NK-92 treated with Interleukin-12 subunit alpha and Interleukin-12 subunit beta, amount 100 ng/mL, for 24 hours (cell line): ENCODE data around the gene KIFC1.
A peak's percentile ranks its signal among the peaks of the same experiment; 100 is the strongest.
"Not testable (repeated sequence)": the region's sequence is repeated elsewhere in the genome, so short reads cannot be mapped to it uniquely, and the experiment has no call there.

ENCODE experiments used
- DNase-seq: peaks from one replicate; lab custom pipeline; 2025; lab: John Stamatoyannopoulos, UW

Gene KIFC1

DNA sequence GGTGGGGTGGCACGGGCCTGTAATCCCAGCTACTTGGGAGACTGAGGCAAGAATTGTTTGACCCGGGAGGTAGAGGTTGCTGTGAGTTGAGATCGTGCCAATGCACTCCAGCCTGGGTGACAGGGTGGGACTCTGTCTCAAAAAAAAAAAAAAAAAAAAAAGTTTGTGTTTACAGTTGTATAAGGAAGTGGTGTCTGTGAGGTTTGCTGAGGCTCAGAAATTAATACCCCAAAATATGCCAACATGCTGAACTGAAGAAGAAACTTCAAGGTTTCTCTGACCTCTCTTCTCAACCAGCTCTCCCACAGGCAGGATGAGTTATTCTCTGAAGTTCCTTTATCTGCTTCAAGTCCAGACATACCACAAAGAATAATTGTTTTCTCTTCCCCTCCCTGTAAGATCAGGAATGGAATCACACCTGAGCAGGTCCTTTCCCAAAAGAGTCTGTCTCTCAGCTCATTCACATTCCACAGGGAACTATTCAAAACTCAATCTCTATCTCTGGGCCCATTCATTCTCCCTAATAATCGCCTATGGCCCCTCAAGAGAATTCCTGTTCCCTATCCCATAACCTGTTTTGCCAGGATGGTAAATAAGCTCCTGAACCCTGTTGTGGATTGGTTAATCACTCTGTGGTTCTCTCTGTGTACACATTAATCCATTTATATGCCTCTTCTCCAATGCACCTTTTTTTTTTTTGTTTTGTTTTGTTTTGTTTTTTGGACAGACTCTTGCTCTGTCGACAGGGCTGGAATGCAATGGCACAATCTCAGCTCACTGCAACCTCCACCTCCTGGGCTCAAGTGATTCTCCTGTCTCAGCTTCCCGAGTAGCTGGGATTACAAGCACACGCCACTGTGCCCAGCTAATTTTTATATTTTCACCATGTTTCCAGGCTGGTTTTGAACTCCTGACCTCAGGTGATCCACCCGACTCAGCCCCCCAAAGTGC, 17.4 kb upstream of the KIFC1 start:
- no peak for DNase-seq

DNA sequence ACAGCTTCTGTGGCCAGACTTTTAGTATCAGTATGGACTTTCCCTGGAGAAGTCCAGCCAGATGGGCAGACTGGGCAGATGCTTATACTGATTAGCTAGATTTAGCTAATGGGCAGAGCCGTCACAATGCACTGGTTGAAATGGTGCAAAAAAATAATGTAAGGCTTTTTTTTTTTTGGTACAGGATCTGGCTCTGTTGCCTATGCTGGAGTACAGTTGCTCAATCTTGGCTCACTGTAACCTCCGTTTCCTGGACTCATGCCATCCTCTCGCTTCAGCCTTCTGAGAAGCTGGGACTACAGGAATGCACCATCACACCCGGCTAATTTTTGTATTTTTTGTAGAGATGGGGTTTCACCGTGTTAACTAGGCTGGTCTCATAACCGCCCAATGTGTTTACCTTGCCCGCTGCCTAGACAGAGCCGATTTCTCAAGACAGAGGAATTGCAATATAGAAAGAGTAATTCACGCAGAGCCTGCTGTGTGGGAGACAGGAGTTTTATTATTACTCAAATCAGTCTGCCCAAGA, 16.4 kb upstream of the KIFC1 start:
- DNase-seq: no peak

DNA sequence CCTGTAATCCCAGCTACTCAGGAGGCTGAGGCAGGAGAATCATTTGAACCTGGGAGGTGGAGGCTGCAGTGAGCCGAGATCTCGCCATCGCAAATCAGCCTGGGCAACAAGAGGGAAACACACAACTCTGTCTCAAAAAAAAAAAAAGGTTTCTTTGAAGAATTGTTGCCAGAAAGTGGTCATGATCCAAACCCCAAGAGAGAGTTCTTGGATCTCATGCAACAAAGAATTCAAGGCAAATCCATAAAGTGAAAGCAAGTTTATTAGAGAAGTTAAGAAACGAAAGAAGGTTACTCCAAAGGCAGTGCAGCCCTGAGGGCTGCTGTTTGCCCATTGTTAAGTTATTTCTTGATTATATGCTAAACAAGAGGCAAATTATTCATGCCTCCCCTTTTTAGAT, 14.5 kb upstream of the KIFC1 start:
- no peak for DNase-seq

DNA sequence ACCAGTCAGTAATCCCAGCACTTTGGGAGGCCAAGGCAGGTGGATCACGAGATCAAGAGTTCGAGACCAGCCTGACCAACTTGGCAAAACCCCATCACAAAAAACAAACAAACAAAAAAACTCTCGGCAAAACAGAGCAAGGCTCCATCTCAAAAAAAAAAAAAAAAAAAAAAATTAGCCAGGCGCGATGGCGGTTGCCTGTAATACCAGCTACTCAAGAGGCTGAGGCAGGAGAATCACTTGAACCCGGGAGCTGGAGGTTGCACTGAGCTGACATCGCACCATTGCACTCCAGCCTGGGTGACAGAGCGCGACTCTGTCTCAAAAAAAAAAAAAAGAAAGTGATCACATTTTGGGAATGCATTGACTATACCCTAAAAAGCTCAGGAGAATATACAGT, 12.4 kb upstream of the KIFC1 start:
- DNase-seq: not testable (repeated sequence)

DNA sequence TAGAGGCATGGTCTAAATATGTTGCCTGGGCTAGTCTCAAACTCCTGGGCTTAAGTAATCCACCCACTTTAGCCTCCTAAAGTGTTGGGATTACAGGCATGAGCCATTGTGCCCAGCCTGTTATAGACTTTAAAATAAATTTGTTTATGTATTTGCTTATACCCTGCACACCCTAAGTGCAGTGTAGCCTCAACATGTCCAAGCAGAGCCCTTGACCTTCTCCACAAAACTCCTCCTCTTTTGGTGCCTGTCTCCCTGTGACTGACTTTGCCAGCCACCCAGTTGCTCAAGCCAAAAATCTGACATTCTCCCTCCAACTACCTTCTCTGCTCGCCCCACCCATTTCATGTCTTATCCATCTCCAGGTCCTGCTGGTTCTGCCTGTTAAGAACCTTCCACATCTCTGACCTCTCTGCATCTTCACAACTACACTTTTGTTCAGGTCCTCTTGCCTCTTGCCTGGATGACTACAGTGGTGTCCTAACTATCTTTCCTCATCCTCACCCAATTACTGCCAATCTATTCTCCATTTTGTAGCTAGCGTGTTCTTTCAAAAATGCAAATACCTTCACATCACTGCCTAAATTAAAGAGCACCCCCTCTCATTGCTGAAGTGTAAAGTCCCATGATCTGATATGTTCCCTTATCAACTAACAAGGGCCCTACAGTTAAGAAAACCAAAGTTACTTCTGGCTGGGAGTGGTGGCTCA, 11.2 kb upstream of the KIFC1 start:
- no peak for DNase-seq

DNA sequence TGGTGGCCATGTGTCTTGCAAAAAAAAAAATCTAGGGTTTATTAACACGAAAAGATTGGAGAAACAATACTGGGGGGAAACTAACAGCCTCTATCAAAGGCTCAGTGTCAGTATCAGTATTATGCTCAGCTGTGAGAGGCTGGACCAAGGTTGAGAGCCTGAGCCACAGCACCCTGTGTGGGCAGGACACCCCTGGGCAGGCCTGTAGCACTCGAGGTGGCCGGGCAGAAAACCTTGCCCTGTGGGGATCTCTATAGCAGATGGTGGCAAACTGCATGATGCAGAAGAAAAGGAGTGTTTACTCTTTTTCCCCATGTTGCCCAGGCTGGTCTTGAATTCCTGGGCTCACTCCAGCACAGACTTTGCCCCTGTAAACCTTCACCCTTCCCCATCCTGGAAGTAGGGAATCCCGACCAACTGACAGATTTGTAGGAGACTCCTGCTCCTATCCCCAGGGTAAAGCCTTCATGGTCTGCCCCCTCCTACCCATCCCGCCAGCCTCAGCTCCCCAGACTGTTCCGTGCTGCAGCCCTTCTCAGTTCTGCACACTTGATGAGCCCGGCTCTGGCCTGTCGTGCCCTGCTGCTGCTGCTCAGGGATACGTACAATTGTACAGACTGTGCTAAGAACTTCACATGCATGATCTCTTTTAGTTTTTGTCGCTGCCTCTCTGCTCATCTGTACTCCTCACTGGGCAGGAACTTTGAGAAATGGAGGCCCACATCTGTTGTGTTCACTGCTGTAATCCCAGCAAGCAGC, 8.0 kb upstream of the KIFC1 start:
- DNase-seq: no peak

DNA sequence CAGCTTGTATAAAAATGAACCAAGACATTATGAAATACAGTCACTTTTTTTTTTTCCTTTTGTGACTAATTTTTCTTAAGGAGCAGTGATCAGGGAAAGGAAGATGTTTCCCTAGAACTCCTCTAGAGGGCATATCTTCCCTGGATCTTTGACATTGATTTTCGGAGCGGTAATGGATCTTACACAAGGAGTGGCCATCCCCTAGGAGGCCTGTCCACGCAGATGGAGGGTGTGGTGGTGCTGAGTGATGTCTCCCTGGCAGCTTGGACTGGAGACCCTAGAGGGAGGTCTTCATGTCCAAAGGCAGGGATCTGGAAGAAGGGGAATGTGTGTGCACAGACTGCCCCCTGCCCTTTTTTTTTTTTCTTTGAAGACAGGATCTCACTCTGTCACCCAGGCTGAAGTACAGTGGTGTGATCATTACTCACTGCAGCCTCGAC, 7.0 kb upstream of the KIFC1 start:
- no peak for DNase-seq

DNA sequence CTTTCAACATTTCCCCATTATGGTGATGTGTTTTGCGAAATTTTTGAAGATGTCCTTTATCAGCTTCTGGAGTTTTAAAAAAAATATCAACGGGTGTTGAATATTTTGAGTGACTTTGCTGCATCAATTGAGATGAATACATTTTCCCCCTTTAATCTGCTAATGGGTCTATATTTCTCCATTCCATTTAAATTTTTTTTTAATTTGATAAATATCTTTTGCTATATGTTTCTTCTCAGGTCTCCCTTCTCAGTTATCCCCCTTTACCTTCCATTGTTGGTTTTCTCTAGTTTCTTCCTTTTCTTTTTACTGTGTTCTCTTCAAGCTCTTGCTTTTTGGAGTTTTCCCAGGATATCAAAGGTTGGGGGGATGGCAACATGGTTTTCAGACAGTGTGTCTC, 1.4 kb upstream of the KIFC1 start:
- DNase-seq: no peak

DNA sequence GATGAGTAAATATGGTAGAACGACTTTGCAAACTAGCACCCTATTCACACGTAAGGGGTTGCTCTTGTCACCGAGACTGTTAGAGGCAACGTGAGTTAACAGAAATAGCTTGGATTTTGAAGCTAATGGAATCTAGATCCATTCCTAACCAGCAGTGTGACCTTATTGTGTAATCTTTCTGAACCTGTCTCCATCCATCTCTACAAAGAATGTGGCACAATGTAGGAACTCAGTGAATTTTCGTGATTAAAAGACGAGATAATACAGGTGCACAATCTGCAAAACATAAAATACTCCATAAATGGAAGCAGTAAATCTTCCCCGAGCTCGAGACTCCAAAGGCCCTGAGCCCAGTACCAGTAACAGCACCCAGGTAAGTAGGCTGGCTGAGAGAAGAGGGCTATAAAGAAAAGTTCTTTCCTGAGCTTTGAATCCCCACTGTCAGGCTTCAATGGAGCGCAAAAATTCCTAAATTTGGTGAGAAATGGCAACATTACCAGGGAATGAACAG, 801 bp upstream of the KIFC1 start:
- no peak for DNase-seq

DNA sequence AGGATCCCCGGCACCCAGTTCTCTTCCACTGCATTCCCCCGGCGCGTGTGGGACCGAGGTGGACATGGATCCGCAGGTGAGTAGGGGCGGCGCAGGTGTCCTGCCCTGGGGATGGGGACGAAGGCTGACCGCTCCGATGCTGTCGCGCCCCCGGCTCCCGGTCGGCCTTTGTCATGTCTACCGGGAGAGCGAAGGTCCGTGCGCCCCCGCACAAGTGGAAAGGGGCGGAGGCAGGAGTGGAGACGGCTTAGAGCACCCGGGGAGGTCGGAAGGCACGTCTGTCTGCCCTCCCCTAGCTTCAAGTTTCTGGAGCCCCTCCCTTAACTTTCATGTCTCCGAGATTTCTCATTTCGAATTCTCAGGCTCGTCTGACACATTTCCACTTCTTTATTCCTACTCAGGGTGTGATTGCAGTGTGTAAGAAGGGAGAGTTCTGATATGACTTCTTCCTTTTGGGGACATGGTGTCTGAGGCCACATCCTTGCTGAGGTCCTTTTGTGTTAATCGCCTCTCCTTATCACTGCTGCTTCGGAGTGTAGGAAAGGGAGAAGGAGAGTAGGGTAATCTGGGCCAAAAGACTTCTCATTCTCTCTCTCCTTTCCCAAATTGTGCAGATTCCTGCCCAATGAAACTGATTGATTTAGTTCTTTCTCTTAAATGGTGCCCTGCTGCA, 435 bp downstream of the KIFC1 start:
- DNase-seq: no peak

DNA sequence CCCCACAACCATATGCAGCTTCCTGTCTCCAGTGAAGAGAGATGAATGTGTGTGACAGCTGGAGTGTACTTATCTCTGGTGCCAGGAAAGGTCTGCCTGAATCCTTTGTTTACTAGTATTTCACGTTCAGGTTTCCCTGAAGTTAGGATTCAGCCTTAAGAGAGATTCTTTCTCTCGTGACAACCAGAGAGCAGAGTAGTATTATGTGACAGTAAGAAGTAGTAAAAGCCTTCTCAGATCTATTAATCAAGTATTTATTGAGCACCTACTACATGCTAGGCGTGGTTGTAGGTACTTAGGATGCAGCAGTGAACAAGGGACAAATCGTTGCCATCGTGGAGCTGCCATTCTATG, 949 bp downstream of the KIFC1 start:
- no peak for DNase-seq

DNA sequence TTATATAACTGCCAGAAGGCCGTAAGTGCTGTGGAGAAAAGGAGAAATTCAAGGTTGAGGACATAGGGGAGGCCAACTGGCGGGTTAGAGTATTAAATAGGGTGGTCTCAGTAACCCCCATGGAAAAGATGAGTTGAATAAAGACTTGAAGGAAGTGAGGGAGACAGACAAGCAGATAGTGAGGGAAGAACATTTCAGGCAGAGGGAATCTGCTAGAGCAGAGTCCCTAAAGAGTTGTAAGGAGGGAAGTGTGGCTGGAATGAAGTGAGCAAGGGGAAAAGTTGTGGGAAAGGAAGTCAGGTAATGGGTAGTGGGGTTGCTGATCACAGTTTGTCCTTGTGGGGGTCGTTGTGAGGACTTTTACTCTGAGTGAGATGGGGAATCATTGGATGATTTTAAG, 1.4 kb downstream of the KIFC1 start:
- no peak for DNase-seq

DNA sequence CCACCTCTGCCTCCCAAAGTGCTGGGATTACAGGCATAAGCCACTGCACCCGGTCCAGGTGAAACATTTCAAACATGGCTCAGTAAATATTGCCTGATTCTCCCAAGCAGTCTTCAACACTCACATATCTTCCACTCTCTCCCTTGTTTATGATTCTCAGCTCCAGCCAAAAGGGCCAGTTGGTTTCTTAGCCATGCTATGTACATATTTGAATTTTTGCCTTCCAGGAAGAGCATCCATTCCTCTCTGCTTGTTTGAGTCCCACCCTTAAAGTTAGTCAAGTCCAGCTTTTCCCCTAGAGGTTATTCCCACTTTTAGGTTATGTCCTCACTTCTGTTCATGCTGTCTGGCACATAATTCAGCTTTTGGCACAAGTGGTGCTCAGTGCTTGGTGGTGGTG, 5.9 kb downstream of the KIFC1 start:
- no peak for DNase-seq

DNA sequence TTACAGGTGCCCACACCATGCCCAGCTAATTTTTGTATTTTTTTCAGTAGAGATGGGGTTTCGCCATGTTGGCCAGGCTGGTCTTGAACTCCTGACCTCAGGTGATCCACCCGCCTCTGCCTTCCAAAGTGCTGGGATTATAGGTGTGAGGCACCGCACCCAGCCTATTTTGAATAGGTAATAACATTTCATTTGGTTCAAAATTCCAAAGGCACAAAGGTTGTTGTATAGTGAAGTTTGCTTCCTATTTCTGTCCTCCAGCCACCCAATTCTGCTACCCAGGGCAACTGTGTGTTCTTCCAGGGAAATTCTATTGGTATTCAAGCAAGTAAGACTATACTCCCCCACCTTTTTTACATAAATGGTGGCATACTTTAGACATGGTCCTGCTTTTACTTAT, 7.0 kb downstream of the KIFC1 start:
- DNase-seq: not testable (repeated sequence)

DNA sequence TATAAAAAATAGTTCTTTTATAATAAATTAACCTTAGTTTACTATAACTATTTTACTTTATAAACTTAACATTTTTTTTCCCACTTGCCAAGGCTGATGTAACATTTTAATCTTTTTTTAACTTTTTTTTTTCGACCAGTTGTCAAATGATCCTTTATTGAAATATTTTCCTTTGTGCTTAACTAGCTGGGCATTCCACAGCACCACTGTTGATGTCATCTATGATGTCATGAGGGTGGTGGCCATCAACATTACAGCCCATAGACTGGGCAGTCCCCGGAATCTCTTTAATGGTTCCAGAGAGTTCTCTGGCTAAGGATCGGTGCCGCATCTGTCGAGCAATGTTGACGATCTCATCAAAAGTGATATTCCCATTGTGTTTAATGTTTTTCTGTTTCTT, 8.3 kb downstream of the KIFC1 start:
- DNase-seq: not testable (repeated sequence)

DNA sequence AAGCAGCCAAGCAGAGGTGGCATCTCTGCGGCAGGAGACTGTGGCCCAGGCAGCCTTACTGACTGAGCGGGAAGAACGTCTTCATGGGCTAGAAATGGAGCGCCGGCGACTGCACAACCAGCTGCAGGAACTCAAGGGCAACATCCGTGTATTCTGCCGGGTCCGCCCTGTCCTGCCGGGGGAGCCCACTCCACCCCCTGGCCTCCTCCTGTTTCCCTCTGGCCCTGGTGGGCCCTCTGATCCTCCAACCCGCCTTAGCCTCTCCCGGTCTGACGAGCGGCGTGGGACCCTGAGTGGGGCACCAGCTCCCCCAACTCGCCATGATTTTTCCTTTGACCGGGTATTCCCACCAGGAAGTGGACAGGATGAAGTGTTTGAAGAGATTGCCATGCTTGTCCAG, 13.3 kb downstream of the KIFC1 start:
- DNase-seq: no peak

DNA sequence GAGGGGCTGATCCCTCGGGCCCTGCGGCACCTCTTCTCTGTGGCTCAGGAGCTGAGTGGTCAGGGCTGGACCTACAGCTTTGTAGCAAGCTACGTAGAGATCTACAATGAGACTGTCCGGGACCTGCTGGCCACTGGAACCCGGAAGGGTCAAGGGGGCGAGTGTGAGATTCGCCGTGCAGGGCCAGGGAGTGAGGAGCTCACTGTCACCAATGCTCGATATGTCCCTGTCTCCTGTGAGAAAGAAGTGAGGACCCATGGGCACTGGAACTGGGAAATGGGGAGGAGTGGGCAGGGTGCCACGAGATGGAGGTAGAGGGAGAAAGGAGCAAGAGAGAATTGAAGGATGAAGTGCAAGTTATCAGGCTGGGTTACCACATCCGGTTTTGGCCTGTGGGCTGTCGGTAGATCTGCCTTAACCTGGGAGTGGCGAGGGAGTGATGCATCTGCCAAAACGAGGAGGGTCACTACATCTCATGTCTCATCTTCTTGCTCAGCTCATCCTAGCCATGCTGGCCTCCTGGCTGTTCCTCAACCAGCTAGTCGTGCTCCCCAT, 13.8 kb downstream of the KIFC1 start:
- DNase-seq: no peak

DNA sequence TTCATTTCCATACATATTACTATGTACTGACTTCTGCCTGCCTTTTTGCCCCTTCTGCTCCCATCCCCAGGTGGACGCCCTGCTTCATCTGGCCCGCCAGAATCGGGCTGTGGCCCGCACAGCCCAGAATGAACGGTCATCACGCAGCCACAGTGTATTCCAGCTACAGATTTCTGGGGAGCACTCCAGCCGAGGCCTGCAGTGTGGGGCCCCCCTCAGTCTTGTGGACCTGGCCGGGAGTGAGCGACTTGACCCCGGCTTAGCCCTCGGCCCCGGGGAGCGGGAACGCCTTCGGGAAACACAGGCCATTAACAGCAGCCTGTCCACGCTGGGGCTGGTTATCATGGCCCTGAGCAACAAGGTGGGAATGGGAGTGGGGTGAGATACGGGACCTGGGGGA, 14.5 kb downstream of the KIFC1 start:
- no peak for DNase-seq

DNA sequence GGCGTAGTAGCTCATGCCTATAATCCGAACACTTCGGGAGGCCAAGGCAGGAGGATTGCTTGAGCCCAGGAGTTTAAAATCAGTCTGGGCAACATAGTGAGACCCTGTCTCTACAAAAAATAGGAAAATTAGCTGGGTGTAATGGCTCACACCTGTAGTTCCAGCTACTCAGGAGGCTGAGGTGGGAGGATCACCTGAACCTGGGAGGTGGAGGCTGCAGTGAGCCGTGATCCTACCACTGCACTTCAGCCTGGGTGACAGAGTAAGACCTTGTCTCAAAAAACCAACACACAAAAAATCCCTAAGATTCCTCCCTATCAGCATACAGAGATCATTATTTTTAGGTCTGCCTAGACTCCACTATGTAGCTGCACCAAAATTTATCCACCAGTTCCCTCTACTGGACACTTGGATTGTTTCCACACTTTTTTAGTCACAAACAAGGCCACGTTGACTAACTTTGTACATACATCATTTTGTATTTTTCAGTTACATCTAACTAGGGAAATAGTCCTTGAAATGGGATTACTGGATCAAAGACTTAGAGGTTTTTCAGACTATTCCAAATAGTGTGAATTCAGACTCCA, 15.6 kb downstream of the KIFC1 start:
- no peak for DNase-seq

DNA sequence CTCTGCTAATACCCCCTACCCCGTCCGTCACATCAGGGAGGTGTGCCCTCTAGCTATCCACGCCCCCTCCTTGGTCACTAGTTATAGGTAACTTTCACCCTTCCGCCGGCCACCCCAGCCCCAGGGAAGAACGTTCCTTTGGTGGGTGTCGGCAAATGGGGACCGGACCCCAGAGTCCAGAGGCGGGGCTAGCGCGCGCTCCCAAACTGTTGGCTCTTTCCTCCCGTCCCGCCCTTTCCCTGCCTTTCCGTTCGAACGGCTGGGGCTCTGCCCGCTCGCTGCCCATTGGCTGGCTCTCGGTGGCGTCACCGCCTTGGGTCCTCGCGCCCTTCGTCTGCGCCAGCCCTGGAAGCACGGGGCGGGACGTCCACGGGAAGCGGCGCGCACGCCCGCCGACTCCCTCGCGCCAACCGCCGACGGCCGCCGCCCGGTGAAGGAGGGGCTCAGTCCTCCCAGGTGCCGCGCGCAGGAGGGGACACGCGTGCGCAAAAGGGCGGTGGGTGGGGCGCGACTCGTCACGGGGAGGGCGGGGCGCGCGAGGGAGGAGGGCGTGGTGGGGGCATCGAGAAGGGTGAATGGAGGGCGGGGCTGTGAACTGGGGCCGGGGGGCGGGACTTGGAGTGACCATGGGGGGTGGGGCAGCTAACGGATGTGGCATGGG, 18.6 kb downstream of the KIFC1 start:
- DNase-seq: peak; percentile 100
